AG04449 (cell line): ENCODE measurements around the gene MTA3.

Source experiments
- CTCF ChIA-PET: fragments of 350-600 bp; formaldehyde crosslinking; extraction: SDS; loops from one replicate; lab custom pipeline; 2021; ENCODE audit warnings: antibody characterized with exemption; lab: Yijun Ruan, JAX
- POLR2A ChIA-PET: fragments of 400-600, 350-600 bp; formaldehyde crosslinking; extraction: SDS; loops from one replicate; lab custom pipeline; 2020; ENCODE audit warnings: antibody characterized with exemption, inconsistent platforms; lab: Yijun Ruan, JAX
- DNase-seq: peaks from one replicate; pipeline ENCODE4 v3.0.0-alpha.2; 2010; ENCODE audit warnings: low read depth, low spot score
- H3K4me3 ChIP-seq: 2 replicates; pipeline ENCODE4 v1.5.1; 2011; ENCODE audit warnings: low read depth, mild to moderate bottlenecking, control low read depth, low read length
- TF ChIP-seq, protein P1 (sequence below): IDR thresholded peaks from one replicate; pipeline ENCODE4 v1.5.1; 2011; ENCODE audit warnings: mild to moderate bottlenecking, moderate library complexity, low read length, control low read depth, inconsistent platforms; ENCODE audit not compliant: insufficient read depth; ENCODE audit errors: missing control alignments

Gene MTA3

DNA sequence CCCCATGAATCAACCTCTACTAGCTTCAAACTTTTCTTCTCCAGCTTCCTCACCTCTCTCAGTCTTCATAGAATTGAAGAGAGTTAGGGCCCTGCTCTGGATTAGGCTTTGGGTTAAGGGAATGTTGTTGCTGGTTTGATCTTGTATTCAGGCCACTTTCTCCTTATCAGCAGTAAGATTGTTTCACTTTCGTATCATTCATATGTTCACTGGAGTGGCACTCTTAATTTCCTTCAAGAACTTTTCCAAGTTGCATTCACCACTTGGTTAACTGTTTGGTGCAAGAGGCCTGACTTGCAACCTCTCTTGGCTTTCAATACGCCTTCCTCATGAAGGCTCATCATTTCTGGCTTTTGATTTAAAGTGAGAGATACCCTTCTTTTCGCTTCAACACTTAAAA lies 172.7 kb downstream of the MTA3 start:
- POLR2A ChIA-PET: no interaction called here
- CTCF ChIA-PET: no interaction called here
- no peak for DNase-seq
- H3K4me3 ChIP-seq: no peak overlapping the region
- TF ChIP-seq, protein P1, sequence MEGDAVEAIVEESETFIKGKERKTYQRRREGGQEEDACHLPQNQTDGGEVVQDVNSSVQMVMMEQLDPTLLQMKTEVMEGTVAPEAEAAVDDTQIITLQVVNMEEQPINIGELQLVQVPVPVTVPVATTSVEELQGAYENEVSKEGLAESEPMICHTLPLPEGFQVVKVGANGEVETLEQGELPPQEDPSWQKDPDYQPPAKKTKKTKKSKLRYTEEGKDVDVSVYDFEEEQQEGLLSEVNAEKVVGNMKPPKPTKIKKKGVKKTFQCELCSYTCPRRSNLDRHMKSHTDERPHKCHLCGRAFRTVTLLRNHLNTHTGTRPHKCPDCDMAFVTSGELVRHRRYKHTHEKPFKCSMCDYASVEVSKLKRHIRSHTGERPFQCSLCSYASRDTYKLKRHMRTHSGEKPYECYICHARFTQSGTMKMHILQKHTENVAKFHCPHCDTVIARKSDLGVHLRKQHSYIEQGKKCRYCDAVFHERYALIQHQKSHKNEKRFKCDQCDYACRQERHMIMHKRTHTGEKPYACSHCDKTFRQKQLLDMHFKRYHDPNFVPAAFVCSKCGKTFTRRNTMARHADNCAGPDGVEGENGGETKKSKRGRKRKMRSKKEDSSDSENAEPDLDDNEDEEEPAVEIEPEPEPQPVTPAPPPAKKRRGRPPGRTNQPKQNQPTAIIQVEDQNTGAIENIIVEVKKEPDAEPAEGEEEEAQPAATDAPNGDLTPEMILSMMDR: no peak

DNA sequence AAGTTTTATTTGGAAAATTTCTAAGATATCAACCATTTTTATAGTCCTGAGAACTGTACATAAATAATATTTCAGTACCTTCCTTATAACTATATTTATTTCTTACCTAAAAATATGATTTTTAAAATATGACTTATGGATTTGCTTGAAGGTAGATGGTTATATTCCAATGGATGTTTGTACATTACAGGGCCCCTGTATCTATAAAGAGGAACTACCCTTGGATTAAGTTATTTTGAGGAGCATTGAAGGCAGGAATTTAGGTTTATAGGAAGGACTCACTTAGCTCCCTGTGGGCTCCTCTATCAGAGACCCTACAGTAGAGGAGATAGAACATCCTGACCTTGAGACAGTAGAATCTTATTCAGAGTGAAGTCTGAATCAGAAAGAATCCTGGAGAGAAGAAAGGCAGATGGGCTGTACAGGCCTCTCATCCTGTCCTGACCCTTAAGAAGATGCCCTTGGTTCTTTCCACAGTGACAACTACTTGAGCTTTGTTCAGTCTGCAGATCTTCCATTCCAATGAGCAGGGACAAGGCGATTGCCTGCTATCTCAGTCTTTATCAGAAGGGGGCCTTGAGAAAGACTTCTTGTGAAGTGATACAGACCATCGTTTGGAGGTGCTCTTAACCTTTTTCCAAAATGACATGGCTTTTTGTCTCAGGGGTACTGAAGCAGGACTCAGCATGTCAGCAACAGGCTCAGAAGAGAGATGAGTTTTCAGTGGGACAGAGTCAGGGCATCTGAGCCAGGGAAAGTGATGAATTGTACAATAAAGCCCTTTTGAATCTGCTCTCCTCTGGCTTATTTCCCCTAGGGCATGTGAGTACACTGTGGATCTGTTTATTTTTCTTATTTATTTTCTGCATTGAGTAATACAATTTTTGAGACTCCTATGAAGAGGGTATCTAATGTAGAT lies 174.6 kb downstream of the MTA3 start:
- DNase-seq: no peak
- POLR2A ChIA-PET: no interaction called here
- H3K4me3 ChIP-seq: no peak overlapping the region
- CTCF ChIA-PET: interaction anchor here (1.1 to 1.7 kb wide), 3 partner anchors 9 to 15 kb away, joined by 4 to 6 read pairs (median 5); no protein-coding TSS in a partner anchor
- TF ChIP-seq, protein P1: no peak

DNA sequence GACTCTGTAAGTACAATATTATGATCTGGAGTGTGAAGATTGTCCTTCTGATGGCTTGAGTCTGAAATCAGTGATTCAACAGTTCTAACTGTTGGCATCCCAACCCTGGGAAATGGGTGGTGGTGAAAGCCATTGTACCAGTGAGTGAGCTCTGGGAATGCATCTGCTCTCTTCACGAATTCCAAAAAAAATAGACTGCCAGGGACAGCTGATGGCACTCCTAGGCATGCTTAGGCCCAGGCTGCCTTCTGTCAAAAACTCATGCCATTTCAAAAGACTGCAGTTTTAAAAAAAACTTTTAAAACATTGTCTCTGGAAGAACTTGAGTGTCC lies 175.2 kb downstream of the MTA3 start:
- POLR2A ChIA-PET: no interaction called here
- no peak overlapping the region for H3K4me3 ChIP-seq
- TF ChIP-seq, protein P1: no peak
- DNase-seq: no peak
- CTCF ChIA-PET: interaction anchor here (1.7 kb wide), 1 partner anchor 8 kb away, joined by 6 read pairs; no protein-coding TSS in a partner anchor

DNA sequence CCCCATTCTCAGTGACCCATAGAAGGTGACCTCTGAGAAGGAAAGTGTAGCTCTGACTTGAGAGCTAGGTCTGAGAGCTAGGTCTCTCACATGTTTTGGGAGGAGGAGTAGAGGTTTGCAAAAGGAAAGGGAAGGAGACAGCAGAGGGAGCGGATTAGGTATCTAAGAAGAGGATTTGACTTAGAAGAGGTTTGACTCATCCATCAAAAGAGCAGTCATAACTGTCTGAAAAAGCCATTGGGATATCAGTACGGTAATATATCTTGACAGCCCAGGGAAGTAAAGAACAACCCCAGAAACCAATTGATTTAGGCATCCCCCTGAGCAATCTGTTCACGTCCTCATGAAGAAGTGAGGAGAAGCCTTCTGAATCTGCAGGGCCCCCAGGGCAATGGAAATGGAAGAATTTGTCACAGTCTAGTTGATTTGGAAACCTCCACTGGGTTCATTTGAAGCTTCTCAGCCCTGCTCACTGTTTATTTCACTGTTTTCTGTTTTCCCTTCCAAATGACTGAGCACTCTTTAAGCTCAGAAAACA lies 176.2 kb downstream of the MTA3 start:
- TF ChIP-seq, protein P1: no peak
- CTCF ChIA-PET: no interaction called here

DNA sequence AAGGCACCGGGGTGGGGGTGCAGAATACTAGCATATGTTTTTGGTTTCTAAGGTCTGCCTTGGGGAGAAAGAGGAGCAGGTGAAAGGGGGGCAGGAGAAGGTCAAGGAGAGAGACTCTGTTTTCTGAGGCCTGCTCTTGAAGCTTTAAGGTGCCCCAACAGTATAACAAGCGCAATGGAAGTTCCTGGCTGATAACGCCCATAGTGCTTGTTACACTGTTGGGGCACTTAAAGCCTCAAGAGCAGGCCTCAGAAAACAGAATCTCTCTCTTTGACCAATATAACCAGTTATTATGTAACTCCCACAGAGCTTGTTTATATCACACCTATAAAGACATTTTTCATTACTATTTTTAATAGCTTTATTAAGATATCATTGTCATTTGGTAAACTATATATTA lies 179.0 kb downstream of the MTA3 start:
- H3K4me3 ChIP-seq: no peak overlapping the region
- CTCF ChIA-PET: interaction anchor here (0.9 kb wide), 1 partner anchor 28 kb away, joined by 3 read pairs; no protein-coding TSS in a partner anchor
- POLR2A ChIA-PET: no interaction called here
- no peak for DNase-seq
- TF ChIP-seq, protein P1: no peak

More for the DNA sequence above, 176.2 kb downstream of the MTA3 start:
- no peak overlapping the region for H3K4me3 ChIP-seq
- POLR2A ChIA-PET: no interaction called here
- no peak for DNase-seq

DNA sequence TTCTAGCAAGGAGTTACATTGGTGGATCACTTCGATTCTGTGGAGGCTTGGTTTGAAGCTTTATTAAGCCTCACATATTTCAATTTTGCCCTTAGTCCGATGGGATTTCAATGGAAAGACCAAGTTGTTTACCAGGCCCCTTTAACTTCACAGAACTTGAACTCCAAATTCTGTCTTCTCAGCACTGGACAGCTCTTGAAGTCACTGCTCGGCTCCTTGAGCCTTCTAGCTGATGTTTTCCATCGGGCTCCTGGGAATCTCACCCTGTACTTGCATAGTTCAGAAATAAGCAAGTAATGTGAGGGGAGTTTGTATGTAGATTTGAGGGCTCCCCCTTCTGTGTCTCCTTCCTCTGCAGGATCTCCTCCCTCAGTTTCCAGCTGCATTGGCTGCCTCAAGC lies 180.4 kb downstream of the MTA3 start:
- CTCF ChIA-PET: interaction anchor here (0.9 kb wide), 1 partner anchor 85 kb away, joined by 4 read pairs; no protein-coding TSS in a partner anchor
- TF ChIP-seq, protein P1: no peak
- no peak for DNase-seq

More for the DNA sequence above, 180.4 kb downstream of the MTA3 start:
- POLR2A ChIA-PET: no interaction called here
- H3K4me3 ChIP-seq: no peak overlapping the region
